Caki2 (cell line): Measurements from ENCODE around the gene AGPAT1. TPM values are rescaled to one million over a fixed set of nuclear protein-coding genes. Genes with fewer than 3 reads are reported as not detected.
"Not testable (repeated sequence)": the region's sequence is repeated elsewhere in the genome, so short reads cannot be mapped to it uniquely, and the experiment has no call there.

Experiments used
- DNase-seq: peaks from one replicate; pipeline ENCODE4 v3.0.0-alpha.2; 2015; ENCODE audit warnings: low read depth
- in situ Hi-C: cut with HindIII; loops from 2 replicates; pipeline ENCODE4 v1.10.0; 2016; ENCODE audit warnings: low sequenced_read_pairs, low pct_unique_long_range_greater_than_20kb, mixed read lengths
- total RNA-seq: library from RNA; depleted of rRNA; stranded (reverse); fragments of >200 nt; shearing (Covaris generic); gene quantifications from 2 replicates; pipeline ENCODE4 v1.2.3, GENCODE V29; 2014; ENCODE audit warnings: low replicate concordance

The AGPAT1 gene
- total RNA-seq, 1 experiment from 2014 or later, result 61.0 TPM

- in situ Hi-C loops, result no loop called here
- peak; percentile 93 for DNase-seq
Measured at GRCh38 chr6:32153564-32154513, 22.0 kb downstream of the AGPAT1 start, which contains the start of gene PPT2. Gene PPT2 (plus strand): TSS chr6:32154141. CDS start chr6:32154595, 454 bp downstream.

GRCh38 chr6:32152769-32153563 is 22.9 kb downstream of the AGPAT1 start:
- DNase-seq, result peak; percentile 89
- in situ Hi-C loops, result no loop called here

GRCh38 chr6:32151863-32152768 is 23.8 kb downstream of the AGPAT1 start, which contains the start of gene PRRT1:
Gene PRRT1 (minus strand): TSS chr6:32151939. CDS start chr6:32151827, 112 bp downstream.
- in situ Hi-C loops, result no loop called here

GRCh38 chr6:32151181-32151862 is 24.6 kb downstream of the AGPAT1 start:
- in situ Hi-C loops, result no loop called here

More at GRCh38 chr6:32151863-32152768, 23.8 kb downstream of the AGPAT1 start, which contains the start of gene PRRT1:
- no peak for DNase-seq

GRCh38 chr6:32149932-32150870 is 25.7 kb downstream of the AGPAT1 start:
- in situ Hi-C loops, result no loop called here
- DNase-seq, result no peak

More at GRCh38 chr6:32151181-32151862, 24.6 kb downstream of the AGPAT1 start:
- no peak for DNase-seq

GRCh38 chr6:32149092-32149755 is 26.7 kb downstream of the AGPAT1 start:
- in situ Hi-C loops, result no loop called here
- DNase-seq, result no peak

- in situ Hi-C loops, result no loop called here
Measured at GRCh38 chr6:32148289-32149091, 27.4 kb downstream of the AGPAT1 start.

GRCh38 chr6:32147401-32148132 is 28.3 kb downstream of the AGPAT1 start:
- in situ Hi-C loops, result no loop called here
- no peak for DNase-seq

More at GRCh38 chr6:32148289-32149091, 27.4 kb downstream of the AGPAT1 start:
- DNase-seq, result no peak

GRCh38 chr6:32146687-32147086 is 29.2 kb downstream of the AGPAT1 start:
- in situ Hi-C loops, result no loop called here
- no peak for DNase-seq

- in situ Hi-C loops, result no loop called here
- no peak for DNase-seq
Measured at GRCh38 chr6:32146287-32146686, 29.6 kb downstream of the AGPAT1 start.

- in situ Hi-C loops, DNase-seq: not testable (repeated sequence)
Measured at GRCh38 chr6:32144238-32144637, 31.6 kb downstream of the AGPAT1 start.

GRCh38 chr6:32140420-32141046 is 35.4 kb downstream of the AGPAT1 start:
- no peak for DNase-seq

GRCh38 chr6:32139590-32139989 is 36.3 kb downstream of the AGPAT1 start:
- in situ Hi-C loops, result no loop called here
- DNase-seq, result no peak

More at GRCh38 chr6:32140420-32141046, 35.4 kb downstream of the AGPAT1 start:
- in situ Hi-C loops, result no loop called here

- in situ Hi-C loops, result no loop called here
Measured at GRCh38 chr6:32137454-32137853, 38.4 kb downstream of the AGPAT1 start.

More at GRCh38 chr6:32137454-32137853, 38.4 kb downstream of the AGPAT1 start:
- no peak for DNase-seq
